Fibroblast of pulmonary artery (primary cell): Measurements from ENCODE around the gene AURKB.
A peak's percentile ranks its signal among the peaks of the same experiment; 100 is the strongest.

Source experiments
- DNase-seq: peaks from one replicate; pipeline ENCODE4 v3.0.0-alpha.2; 2010; ENCODE audit warnings: low read depth
- H3K4me3 ChIP-seq: replicated peaks from 2 replicates; pipeline ENCODE4 v1.5.1; 2011; ENCODE audit warnings: low read depth, mild to moderate bottlenecking, control low read depth, low read length, moderate library complexity
- CTCF ChIP-seq: IDR thresholded peaks from 2 replicates; pipeline ENCODE4 v1.5.1; 2011; ENCODE audit warnings: mild to moderate bottlenecking, control low read depth, low read length, inconsistent platforms; ENCODE audit errors: missing control alignments

Gene AURKB

GRCh38 chr17:8159459-8160223, 50.7 kb downstream of the AURKB start:
- TF ChIP-seq CTCF, result no peak
- DNase-seq, result no peak
- H3K4me3 ChIP-seq, result no peak overlapping the region

GRCh38 chr17:8159032-8159400, 51.4 kb downstream of the AURKB start:
- no peak overlapping the region for H3K4me3 ChIP-seq
- no peak for TF ChIP-seq CTCF
- no peak for DNase-seq

DNA sequence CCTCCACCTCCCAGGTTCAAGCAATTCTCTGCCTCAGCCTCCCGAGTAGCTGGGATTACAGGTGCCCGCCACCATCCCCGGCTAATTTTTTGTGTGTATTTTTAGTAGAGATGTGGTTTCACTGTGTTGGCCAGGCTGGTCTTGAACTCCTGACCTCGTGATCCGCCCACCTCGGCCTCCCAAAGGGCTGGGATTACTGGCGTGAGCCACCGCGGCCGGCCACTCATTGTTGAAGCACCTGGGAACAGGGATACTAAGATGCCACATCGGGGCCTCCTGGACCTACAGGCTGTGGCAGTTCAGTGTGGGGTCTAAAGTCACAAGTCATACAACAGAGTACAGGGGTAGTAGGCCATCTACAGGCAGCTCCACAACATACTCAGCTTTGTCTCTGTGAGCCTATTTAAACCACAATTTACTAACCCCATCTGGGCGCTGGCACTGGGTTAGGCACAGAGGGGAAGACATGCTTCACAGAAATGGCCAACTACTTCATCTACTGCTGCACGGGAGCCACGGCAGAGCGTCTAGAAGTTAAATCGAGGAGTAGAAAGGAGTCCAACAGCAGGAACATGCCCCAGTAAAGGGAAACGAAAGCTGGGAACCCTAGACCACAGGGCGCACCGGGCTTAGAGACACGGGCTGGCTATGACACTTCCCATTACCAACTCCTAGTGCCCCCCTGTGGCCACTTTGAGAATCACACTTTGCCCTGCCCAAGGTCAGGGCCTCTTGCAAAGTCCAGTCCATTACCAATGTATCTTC, 51.9 kb downstream of the AURKB start:
- peak; percentile 94 for DNase-seq
- peak; percentile 89 for TF ChIP-seq CTCF
- H3K4me3 ChIP-seq, result peak overlapping the region; percentile 12

DNA sequence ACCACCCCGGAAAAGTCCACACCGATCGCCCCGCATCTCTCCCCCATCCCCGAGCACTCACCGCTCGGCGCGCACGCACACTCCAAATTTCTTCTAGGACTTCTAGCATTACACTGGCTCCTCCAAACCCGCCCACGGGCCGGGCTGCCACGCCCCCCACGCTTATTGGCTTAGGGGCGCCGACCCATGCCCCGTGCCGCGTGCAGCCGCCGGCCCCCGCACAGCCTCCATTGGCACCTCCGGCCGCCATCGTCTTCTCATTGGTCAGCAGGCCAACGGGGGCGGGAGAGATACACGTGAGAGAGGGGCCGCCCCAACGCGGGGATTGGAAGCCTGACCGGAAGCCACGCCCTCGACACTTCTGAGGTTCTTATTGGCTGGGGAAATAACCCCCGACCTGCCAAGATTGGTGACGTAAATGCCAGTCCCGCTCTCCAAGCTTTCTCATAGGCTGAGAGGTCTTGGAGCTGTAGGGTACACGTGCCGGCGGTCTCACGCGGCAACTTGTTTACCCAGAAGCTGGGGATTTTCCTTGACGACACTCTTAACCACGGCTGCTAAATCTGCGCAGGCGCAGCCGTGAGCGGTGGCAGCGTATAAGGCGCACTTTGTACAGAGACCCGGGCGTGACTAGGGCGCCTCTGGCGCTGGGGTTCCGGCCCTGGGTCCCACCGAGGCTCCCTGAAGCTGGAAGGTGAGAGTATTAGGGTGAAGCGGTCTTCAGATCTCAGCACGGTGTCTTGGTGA, 54.0 kb downstream of the AURKB start:
- H3K4me3 ChIP-seq, result peak overlapping the region; percentile 79
- DNase-seq, result peak; percentile 100
- no peak for TF ChIP-seq CTCF

DNA sequence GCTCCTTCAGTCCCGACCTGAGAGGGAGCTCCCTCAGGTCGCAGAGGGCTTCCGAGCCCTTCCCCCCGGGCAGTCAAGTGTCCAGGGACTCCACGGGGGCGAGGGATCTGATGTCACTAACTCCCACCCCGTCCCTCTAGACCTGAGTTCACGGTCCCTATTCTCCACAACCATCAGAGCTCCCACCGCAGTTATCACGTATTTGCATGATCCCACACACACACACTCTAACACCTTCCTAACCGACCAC, 54.5 kb downstream of the AURKB start:
- no peak for DNase-seq
- peak overlapping the region; percentile 79 for H3K4me3 ChIP-seq
- TF ChIP-seq CTCF, result no peak

GRCh38 chr17:8155231-8155995, 55.0 kb downstream of the AURKB start:
- no peak for TF ChIP-seq CTCF
- peak overlapping the region; percentile 79 for H3K4me3 ChIP-seq
- DNase-seq, result no peak
